HEK293 (cell line): Measurements from ENCODE around the gene RNF144B.

Experiments
- ZNF138 ChIP-seq: fragments of 450-650 bp; formaldehyde crosslinking; IDR thresholded peaks from 2 replicates; pipeline ENCODE4 v1.5.1; 2016; ENCODE audit warnings: missing biosample characterization, missing genetic modification characterization, borderline replicate concordance
- ZNF561 ChIP-seq: fragments of 450-650 bp; IDR thresholded peaks from 2 replicates; pipeline ENCODE4 v1.5.1; 2018; ENCODE audit warnings: missing biosample characterization, missing genetic modification characterization, borderline replicate concordance

DNA sequence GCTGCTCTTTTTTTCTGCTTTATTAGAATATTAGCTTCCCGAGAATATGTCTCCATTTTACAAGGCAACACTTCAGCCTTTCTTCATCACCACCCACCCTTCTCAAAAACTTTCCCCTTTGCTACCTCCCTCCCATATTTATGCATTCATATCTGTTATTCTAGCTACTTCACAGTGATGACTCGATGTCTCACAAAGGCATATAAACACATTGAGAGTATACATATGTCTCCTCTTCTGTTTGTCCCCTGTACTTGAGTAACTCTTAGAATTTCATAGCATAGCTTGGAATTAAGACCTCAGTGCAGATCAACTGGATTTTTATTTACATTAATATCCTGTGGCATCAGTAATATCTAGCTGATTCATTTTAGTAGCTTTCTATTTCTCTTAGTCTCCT lies 6.5 kb downstream of the RNF144B start:
- TF ChIP-seq ZNF561 (tag by site-specific recombination) (no peak), ZNF138 (tag by site-specific recombination) (no peak)
